Activated naive CD8-positive, alpha-beta T cell treated with anti-CD3 and anti-CD28 coated beads for 36 hours (primary cell): ENCODE data around the gene RAET1E. TPM values are rescaled to one million over a fixed set of nuclear protein-coding genes. Genes with fewer than 3 reads are reported as not detected.
"Not testable (repeated sequence)": the region's sequence is repeated elsewhere in the genome, so short reads cannot be mapped to it uniquely, and the experiment has no call there.

Experiments
- DNase-seq: peaks from one replicate; pipeline ENCODE4 v3.0.0; 2021
- H3K27ac Mint-ChIP-seq: one replicate; pipeline ENCODE4 v1.8.0; 2022; ENCODE audit warnings: mild to moderate bottlenecking, moderate library complexity, mixed read lengths
- H3K27me3 Mint-ChIP-seq: one replicate; pipeline ENCODE4 v1.8.0; 2022; ENCODE audit warnings: mild to moderate bottlenecking, mixed read lengths
- H3K36me3 Mint-ChIP-seq: one replicate; pipeline ENCODE4 v1.8.0; 2021; ENCODE audit warnings: mild to moderate bottlenecking, mixed read lengths
- H3K4me1 Mint-ChIP-seq: one replicate; pipeline ENCODE4 v1.8.0; 2021; ENCODE audit warnings: mixed read lengths
- H3K4me3 Mint-ChIP-seq: one replicate; pipeline ENCODE4 v1.8.0; 2022; ENCODE audit warnings: mild to moderate bottlenecking, moderate library complexity, mixed read lengths
- H3K9me3 Mint-ChIP-seq: one replicate; pipeline ENCODE4 v1.8.0; 2022; ENCODE audit warnings: mixed read lengths
- total RNA-seq, 2 experiments: library from RNA; stranded (reverse); gene quantifications; one replicate each; pipeline ENCODE4 v1.2.3, GENCODE V29; 2021

RAET1E gene
- total RNA-seq, 2 experiments from 2014 or later, result not detected

- DNase-seq, result no peak
- Mint-ChIP-seq H3K36me3 (no peaks in the 10 kb centered on the region), H3K27ac (no peak overlapping the region), H3K27me3 (peaks cover 32% of the 10 kb centered on the region), H3K4me1 (peaks cover 20% of the 10 kb centered on the region), H3K4me3 (no peak overlapping the region), H3K9me3 (no peaks in the 10 kb centered on the region)
Measured at GRCh38 chr6:149856256-149856994, 41.5 kb downstream of the RAET1E start.

GRCh38 chr6:149855741-149856140 lies 42.2 kb downstream of the RAET1E start:
- no peak for DNase-seq
- Mint-ChIP-seq H3K27ac (no peak overlapping the region), H3K27me3 (peaks cover 26% of the 10 kb centered on the region), H3K4me3 (no peak overlapping the region), H3K9me3 (no peaks in the 10 kb centered on the region), H3K4me1 (peaks cover 19% of the 10 kb centered on the region), H3K36me3 (no peaks in the 10 kb centered on the region)

GRCh38 chr6:149855040-149855654 lies 42.8 kb downstream of the RAET1E start:
- no peaks in the 10 kb centered on the region for H3K9me3 Mint-ChIP-seq

GRCh38 chr6:149854532-149854931 lies 43.4 kb downstream of the RAET1E start:
- Mint-ChIP-seq H3K27me3 (peaks cover 20% of the 10 kb centered on the region), H3K4me3 (no peak overlapping the region), H3K36me3 (no peaks in the 10 kb centered on the region), H3K27ac (no peak overlapping the region), H3K4me1 (peaks cover 19% of the 10 kb centered on the region), H3K9me3 (no peaks in the 10 kb centered on the region)
- no peak for DNase-seq

More at GRCh38 chr6:149855040-149855654, 42.8 kb downstream of the RAET1E start:
- H3K36me3 Mint-ChIP-seq, result no peaks in the 10 kb centered on the region
- H3K27me3 Mint-ChIP-seq, result peaks cover 20% of the 10 kb centered on the region
- no peak overlapping the region for H3K27ac Mint-ChIP-seq
- peaks cover 19% of the 10 kb centered on the region for H3K4me1 Mint-ChIP-seq
- no peak overlapping the region for H3K4me3 Mint-ChIP-seq
- DNase-seq, result no peak

- H3K9me3 Mint-ChIP-seq, H3K27ac Mint-ChIP-seq, H3K4me3 Mint-ChIP-seq, DNase-seq, H3K36me3 Mint-ChIP-seq: not testable (repeated sequence)
- H3K27me3 Mint-ChIP-seq, result peaks cover 18% of the 10 kb centered on the region
- peaks cover 19% of the 10 kb centered on the region for H3K4me1 Mint-ChIP-seq
Measured at GRCh38 chr6:149854017-149854416, 43.9 kb downstream of the RAET1E start.

- no peak for DNase-seq
- no peak overlapping the region for H3K4me3 Mint-ChIP-seq
- peaks cover 19% of the 10 kb centered on the region for H3K4me1 Mint-ChIP-seq
- H3K27ac Mint-ChIP-seq, result no peak overlapping the region
- peaks cover 15% of the 10 kb centered on the region for H3K27me3 Mint-ChIP-seq
- H3K9me3 Mint-ChIP-seq, result no peaks in the 10 kb centered on the region
- no peaks in the 10 kb centered on the region for H3K36me3 Mint-ChIP-seq
Measured at GRCh38 chr6:149852881-149853280, 45.0 kb downstream of the RAET1E start.

- no peak overlapping the region for H3K27ac Mint-ChIP-seq
- DNase-seq, result no peak
- H3K9me3 Mint-ChIP-seq, result no peaks in the 10 kb centered on the region
- no peaks in the 10 kb centered on the region for H3K36me3 Mint-ChIP-seq
- peaks cover 19% of the 10 kb centered on the region for H3K4me1 Mint-ChIP-seq
- peaks cover 15% of the 10 kb centered on the region for H3K27me3 Mint-ChIP-seq
- H3K4me3 Mint-ChIP-seq, result no peak overlapping the region
Measured at GRCh38 chr6:149852180-149852579, 45.7 kb downstream of the RAET1E start.

- Mint-ChIP-seq H3K36me3 (no peaks in the 10 kb centered on the region), H3K4me3 (no peak overlapping the region), H3K27ac (no peak overlapping the region), H3K9me3 (no peaks in the 10 kb centered on the region), H3K4me1 (peaks cover 19% of the 10 kb centered on the region), H3K27me3 (peaks cover 13% of the 10 kb centered on the region)
- no peak for DNase-seq
Measured at GRCh38 chr6:149851461-149852110, 46.3 kb downstream of the RAET1E start.

GRCh38 chr6:149848343-149848742 lies 49.6 kb downstream of the RAET1E start:
- peaks cover 13% of the 10 kb centered on the region for H3K4me1 Mint-ChIP-seq
- H3K36me3 Mint-ChIP-seq, H3K27me3 Mint-ChIP-seq, H3K9me3 Mint-ChIP-seq, H3K27ac Mint-ChIP-seq, DNase-seq, H3K4me3 Mint-ChIP-seq: not testable (repeated sequence)

Other genes starting within 250 kb of the RAET1E start
- gene KATNA1, start 249.4 kb downstream of the RAET1E start, total RNA-seq, result 10 to 100 TPM; 21.9 to 23.2 TPM
- gene LATS1, start 180.0 kb downstream of the RAET1E start, total RNA-seq, result 10 to 100 TPM; 19.7 to 21.6 TPM
- 10 to 100 TPM; 83.8 TPM for gene NUP43, start 151.6 kb downstream of the RAET1E start, total RNA-seq
- 10 to 100 TPM; 91.2 to 96.0 TPM for gene PCMT1, start 148.4 kb downstream of the RAET1E start, total RNA-seq
- gene LRP11, start 33.8 kb downstream of the RAET1E start, total RNA-seq, result 1 to 10 TPM; 1.8 to 2.1 TPM
- gene RAET1G, start 25.0 kb upstream of the RAET1E start, total RNA-seq, result not detected
- gene ULBP2, start 43.9 kb upstream of the RAET1E start, total RNA-seq, result under 1 TPM; 0.43 to 0.62 TPM
- 1 to 10 TPM; 2.8 to 2.9 TPM for gene ULBP1, start 65.8 kb upstream of the RAET1E start, total RNA-seq
- not detected for gene RAET1L, start 127.4 kb upstream of the RAET1E start, total RNA-seq
- 1 to 10 TPM in 1 of 2 experiments, under 1 TPM in 1; 0.68 to 1.1 TPM for gene ULBP3, start 171.0 kb upstream of the RAET1E start, total RNA-seq
- under 1 TPM; 0.33 to 0.44 TPM for gene PPP1R14C, start 244.9 kb upstream of the RAET1E start, total RNA-seq